SHP77 (cell line): ENCODE measurements around the gene CYP4Z1.
A peak's percentile ranks its signal among the peaks of the same experiment; 100 is the strongest.
"Not testable (repeated sequence)": the region's sequence is repeated elsewhere in the genome, so short reads cannot be mapped to it uniquely, and the experiment has no call there.

Experiments
- DNase-seq, 2 experiments: peaks; one replicate each; lab custom pipeline; 2025; lab: John Stamatoyannopoulos, UW

CYP4Z1 gene

DNA sequence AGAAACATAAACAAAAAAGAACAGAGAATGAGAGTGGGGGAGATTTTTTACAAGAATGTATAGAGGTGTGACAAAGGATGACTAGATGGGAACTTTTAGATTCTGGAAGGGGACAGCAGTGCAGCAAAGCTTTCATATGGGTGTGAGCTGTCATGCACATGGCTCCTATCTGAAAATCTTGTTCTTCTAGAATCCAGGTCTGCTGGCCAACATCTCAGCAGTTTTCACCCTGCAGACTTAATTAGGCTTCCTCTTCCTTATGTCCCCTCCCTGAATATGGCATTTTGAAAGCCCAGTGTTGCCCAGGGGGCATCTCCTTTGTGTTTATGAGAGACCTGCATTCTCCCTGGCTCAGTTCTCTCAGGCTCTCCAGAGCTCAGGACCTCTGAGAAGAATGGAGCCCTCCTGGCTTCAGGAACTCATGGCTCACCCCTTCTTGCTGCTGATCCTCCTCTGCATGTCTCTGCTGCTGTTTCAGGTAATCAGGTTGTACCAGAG, at the start of gene CYP4Z1:
TSS of gene CYP4Z1 (plus strand) at position 135 of the 498 bp plus-strand sequence. CDS start at position 395, 260 bp downstream.
- DNase-seq: no peak

DNA sequence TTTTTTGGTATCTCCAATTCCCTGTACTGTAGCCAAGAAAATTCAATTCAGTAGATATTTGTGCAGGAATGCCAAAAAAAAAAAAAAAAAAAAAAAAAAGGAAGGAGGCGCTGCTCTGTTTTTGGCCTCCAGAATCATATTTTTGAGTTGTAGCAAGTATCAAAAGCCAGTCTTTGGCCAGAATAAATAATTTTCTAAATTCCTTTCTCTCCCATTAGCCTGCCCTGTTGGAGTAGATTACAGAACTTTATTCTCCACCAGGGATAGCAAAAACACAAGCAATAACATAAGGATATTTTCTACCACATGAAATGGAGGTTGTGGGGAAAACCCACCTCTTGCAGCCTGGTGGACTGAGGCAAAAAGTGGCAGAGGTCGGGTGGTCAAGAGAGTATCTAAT, 46.0 kb upstream of the CYP4Z1 start:
- DNase-seq: no peak

DNA sequence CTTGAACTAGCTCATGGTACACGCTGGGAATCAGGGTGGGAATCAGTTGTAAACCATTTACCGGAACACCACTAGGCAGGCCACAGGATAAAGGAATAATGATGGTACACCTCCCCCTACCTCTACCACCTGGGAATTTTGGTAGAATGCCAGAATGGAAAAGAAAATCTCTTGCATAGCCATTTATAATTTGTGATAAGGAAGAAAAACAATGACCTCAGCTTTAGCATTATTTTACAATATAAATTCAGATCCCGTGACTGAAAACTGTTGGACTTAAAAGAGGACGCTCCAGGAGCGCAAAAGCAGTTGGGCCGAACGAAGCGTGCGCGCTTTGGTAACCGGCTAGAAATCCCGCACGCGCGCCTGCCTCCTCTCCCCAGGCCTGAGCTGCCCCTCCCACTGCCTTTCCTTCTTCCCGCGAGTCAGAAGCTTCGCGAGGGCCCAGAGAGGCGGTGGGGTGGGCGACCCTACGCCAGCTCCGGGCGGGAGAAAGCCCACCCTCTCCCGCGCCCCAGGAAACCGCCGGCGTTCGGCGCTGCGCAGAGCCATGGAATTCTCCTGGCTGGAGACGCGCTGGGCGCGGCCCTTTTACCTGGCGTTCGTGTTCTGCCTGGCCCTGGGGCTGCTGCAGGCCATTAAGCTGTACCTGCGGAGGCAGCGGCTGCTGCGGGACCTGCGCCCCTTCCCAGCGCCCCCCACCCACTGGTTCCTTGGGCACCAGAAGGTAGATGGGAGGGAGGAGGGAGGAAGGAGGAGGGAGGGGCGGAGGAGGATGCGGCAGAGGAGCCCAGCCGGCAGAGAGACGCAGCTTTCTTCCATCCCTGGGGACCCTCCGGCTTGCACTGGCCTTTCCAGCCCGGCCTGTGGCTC, 43.5 kb upstream of the CYP4Z1 start, which contains the start of gene CYP4X1:
TSS of gene CYP4X1 (plus strand) at position 402 of the 873 bp plus-strand sequence. CDS start at position 551, 149 bp downstream.
- no peak for DNase-seq

GRCh38 chr1:47024141-47024801, 42.8 kb upstream of the CYP4Z1 start:
- DNase-seq: no peak

DNA sequence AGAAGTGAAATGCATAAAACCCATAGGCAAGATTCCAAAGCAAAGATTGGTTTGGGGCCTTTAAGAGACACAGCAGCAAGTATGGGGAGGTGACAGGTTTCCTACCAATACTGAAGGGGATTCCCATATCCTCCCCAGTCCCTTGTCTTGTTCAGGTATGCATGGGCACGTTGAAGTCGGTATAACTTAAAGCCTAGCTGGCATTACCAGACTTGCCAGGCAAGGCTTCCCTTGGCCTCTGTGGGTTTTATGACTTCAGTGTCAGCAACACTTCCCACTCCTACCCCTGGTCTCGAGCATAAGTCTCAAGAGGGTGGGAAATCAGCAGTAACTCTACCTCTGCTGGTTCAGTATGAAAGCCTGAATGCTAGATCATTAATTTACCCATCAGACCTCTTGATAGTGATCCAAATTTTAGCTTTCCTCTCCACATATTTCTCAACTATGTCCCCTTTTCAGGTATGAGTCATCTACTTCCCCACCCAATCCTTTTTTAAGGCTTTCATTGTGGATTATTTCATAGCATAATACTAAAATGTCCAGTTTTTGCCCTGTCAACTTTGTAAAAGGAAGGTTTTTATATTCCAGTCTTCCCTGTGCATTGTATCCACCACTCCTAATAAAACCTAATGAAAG, 36.7 kb upstream of the CYP4Z1 start:
- no peak for DNase-seq

DNA sequence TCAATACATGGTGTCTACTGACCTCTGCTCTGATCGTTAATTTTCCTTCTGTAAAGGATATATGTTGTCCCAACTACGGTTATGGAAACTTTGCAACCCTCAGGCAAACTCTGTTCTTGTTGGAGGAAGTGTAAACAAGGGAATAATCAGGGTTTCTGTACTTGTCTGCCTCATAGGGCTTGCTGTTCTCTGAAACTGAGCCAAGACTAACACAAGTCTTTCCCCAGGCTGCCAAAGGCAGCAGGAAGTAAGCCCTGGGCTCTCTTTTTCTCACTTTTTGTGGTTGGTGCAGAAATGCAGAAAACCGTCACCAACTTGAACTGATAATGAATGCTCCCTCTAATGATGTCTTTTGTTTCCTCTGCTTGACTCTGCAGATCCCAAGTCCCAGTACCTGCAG, 36.0 kb upstream of the CYP4Z1 start:
- DNase-seq: no peak

GRCh38 chr1:47031585-47031984, 35.4 kb upstream of the CYP4Z1 start:
- DNase-seq: no peak

DNA sequence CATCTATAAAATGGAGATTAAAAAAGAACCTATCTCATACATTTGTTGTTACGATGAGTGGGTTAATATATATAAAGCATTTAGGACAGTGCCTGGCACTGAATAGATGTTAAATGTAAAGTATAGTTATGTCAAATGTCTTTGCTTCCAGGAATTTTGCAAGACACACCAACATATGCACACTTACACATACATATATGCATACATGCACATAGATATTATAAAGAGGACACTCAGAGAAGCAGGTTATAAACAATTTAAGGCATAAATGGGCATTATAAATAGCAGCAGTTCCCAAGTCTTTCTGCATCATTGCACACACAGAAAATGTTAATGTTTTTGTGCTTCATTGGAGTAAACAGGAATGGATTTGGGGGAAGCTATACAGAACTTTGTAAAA, 30.3 kb upstream of the CYP4Z1 start:
- DNase-seq: no peak

DNA sequence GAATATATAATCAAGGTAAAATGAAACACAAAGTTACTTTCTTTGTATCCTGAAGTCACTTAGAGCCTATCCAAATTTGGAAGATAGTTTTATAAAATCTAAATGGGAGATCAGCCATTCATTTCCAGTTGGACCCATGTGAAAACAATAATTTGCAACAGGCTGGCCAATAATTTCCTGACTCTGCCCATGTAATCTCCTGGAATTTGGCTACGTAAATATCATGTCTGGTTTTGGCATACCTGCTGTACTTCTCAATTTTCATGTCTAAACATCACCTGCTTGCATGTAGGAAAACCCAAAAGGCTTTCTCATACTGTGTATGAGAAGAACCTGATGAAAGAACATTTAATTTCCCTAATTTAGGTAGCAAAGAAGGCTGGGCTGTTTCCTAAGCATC, 7.7 kb upstream of the CYP4Z1 start:
- no peak for DNase-seq

GRCh38 chr1:47069080-47069479, 2.0 kb downstream of the CYP4Z1 start:
- not testable (repeated sequence) for DNase-seq

- DNase-seq: not testable (repeated sequence)
Measured at GRCh38 chr1:47069509-47069908, 2.5 kb downstream of the CYP4Z1 start.

DNA sequence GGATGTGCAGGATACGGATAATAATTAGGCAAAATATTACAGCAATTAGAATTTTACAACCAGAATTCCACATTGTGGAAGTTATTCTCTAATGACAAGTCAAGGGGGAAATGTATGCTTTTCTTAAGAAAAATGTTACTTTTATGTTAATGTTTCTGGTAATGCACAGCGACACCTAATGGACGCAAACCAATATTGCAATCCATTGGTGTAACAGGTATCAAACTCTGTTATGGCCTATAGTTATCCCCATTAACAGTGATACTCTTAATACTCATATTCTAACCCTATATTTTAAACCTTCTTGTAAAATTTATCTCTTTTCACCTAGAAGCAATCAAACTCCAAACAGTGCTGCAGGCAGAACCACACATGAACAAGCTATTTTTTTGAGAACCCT, 22.3 kb downstream of the CYP4Z1 start:
- peak; percentile 1 to 5 for DNase-seq

DNA sequence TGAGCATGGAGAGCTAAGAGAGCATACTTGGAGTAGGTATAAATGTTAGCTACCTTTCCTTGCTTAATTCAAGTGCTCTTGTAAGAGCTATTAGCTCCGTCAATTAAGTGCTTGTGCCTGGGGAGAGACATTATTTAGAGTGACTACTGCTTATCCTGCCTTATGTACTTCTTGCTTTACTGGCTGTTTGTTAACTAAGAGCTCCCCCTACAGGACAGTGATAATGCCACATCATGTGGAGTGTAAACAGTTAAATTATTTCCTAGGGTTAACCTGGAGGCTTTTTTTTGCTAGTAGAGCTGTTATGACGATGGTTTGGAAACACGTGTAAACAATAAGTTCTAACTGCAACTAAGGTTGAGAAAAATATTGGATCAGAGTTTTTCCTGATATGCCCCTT, 24.4 kb downstream of the CYP4Z1 start:
- not testable (repeated sequence) for DNase-seq

GRCh38 chr1:47104816-47105215, 37.8 kb downstream of the CYP4Z1 start:
- no peak for DNase-seq

DNA sequence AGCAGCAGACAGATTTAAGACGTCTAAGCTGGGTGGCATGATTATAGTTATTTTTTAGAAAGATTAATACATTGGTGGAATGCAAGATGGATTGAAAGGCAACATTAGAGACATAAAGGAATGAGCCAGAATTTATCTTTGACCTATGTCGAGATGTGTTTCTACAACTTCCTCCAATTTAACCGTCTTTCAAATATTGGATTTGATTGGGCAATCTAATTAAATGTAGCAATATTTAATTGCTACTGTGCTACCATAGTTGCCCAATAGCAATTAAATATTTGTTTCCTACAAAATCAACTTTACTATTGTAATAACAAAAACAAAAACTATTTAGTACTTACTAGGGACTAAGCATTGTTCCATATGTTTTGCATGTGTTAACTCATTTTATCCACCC, 39.8 kb downstream of the CYP4Z1 start:
- DNase-seq: no peak

DNA sequence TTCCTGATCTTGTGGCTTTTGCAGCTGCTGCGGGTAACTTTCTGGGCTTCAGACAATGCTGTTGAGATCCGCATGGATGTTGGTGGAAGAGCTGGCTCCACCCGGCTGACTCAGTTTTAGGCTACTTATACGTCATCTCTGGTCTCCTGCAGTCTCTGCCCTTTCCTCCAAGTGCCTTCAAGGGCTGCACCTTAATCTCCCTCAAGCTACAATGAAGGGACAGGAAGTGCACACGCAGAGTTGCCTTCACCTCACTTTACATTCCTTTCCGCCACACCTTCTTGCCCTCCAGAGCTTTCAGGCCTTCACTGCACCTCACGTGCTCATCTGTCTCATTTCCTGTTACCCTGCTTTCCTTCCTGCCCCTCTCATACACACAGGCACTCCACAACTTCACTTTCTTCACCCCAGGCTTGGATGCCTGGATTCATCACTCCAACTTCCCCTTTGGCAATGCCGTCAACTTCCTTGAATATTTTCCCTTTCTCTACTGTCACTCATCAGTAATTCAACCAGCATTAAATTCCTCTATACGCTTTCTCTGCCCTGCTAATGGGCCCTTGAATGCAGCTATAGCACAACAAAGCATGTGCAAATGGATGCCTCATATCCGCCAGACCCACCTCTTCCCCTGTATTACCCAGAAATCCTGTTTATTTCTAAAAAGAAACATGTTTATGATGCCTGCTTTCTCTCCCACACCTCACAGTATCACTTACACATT, 41.0 kb downstream of the CYP4Z1 start:
- not testable (repeated sequence) for DNase-seq

GRCh38 chr1:47109482-47109881, 42.5 kb downstream of the CYP4Z1 start:
- DNase-seq: not testable (repeated sequence)

DNA sequence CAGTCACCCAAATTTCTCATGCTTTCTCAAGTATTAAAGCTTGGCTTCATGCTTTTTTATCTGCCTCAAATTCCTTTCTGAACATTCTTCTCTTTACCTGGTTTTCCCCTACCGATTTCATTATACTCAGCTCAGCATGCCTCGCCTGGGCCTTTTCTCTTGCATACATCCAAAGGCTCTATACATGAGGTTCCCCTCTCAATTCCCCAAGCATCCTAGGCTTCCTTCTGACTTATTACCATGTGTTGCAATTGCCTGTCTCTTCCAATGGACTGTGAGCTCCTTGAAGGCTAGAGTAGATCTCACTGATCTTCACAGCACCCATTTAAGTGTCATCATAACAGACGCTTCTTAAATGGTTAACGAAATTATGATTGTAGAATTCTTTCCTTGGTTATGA, 46.1 kb downstream of the CYP4Z1 start:
- no peak for DNase-seq

GRCh38 chr1:47121039-47121438, 54.0 kb downstream of the CYP4Z1 start:
- not testable (repeated sequence) for DNase-seq

- DNase-seq: not testable (repeated sequence)
Measured at GRCh38 chr1:47124834-47125233, 57.8 kb downstream of the CYP4Z1 start.

DNA sequence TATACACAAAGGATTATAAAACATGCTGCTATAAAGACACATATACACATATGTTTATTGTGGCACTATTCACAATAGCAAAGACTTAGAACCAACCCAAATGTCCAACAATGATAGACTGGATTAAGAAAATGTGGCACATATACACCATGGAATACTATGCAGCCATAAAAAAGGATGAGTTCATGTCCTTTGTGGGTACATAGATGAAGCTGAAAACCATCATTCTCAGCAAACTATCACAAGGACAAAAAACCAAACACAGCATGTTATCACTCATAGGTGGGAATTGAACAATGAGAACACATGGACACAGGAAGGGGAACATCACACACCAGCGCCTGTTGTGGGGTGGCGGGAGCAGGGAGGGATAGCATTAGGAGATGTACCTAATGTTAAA, 60.0 kb downstream of the CYP4Z1 start:
- DNase-seq: not testable (repeated sequence)

DNA sequence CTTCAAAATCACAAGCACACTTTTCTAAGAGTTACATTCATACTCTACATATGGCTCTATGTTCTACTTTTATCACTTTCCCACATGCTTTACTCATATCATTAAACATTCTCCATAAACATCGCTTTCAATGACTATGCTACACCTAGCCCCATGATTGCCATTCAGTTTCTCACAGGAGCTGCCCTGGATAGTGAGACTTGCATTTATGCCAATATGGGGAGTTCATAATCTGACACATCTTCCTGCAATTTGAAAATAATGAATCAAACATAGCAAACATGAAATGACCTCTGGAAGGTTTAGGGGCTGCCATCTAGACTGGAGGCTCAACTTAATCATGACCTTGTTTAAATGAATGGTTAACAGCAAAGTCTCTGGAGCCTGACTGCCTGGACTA, 61.2 kb downstream of the CYP4Z1 start:
- no peak for DNase-seq
